CD4-positive, alpha-beta T cell treated with Interleukin-6 for 4 hours (primary cell): ENCODE results near the gene DNAH10.

Experiments used
- DNase-seq: peaks from one replicate; pipeline ENCODE4 v3.0.0-alpha.2; 2020; ENCODE audit warnings: mixed read lengths

The DNAH10 gene

GRCh38 chr12:123794027-123794426, 31.9 kb downstream of the DNAH10 start:
- DNase-seq: no peak

- DNase-seq: no peak
Observed at GRCh38 chr12:123798518-123798917, 36.4 kb downstream of the DNAH10 start.

DNA sequence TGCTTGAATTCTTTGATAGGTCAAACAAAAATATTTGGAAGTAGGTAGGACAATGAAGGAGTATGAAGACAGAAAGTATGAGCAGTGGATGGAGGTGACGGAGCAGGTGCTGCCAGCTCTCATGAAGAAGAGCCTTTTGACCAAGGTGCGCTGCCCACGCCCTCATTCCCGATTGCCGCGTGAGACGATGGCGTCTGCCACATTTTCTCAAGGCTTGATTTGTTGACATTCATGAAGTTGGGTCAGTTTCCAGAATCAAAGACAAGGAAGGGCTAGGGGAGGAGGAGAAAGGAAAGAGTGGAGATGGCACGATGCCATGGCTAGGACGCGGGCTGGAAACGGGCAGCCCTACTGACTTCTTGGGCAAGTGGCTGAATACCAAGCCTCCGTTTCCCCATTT, 37.1 kb downstream of the DNAH10 start:
- no peak for DNase-seq

GRCh38 chr12:123801573-123802178, 39.6 kb downstream of the DNAH10 start:
- no peak for DNase-seq

DNA sequence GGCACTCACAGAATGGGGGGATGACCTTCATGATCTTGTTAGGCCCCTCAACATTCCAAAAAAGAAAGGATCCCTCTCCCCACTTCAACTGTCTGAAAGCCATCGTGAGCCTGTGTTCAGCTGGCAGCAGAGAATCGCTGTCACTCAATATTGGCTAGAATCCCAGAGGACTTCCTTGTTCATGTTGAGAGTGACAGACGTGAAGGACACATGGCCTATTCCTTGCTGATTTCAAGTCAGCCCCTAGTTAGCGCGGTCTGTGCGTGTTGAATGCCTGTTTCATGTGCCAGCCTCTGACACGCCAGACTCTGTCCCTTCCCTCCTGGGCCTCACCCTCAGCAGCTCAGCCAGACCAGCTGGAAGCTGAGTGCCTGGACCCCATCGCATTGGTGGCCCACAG, 43.1 kb downstream of the DNAH10 start:
- DNase-seq: no peak

DNA sequence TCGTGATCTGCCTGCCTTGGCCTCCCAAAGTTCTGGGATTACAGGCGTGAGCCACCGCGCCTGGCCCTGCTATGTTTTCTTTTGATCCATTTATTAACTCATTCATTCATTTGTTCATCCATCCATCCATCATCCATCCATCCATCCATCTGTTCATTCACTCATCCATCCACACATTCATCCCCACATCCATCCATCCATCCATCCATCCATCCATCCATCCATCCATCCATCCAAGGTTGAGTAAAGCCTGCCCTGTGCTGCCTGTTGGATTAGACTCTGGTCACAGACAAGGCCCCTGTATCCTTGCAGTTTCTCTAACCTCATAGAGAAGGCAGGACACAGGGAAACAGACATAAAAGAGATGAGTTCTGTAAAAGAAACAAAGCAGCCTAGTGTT, 44.9 kb downstream of the DNAH10 start:
- no peak for DNase-seq

DNA sequence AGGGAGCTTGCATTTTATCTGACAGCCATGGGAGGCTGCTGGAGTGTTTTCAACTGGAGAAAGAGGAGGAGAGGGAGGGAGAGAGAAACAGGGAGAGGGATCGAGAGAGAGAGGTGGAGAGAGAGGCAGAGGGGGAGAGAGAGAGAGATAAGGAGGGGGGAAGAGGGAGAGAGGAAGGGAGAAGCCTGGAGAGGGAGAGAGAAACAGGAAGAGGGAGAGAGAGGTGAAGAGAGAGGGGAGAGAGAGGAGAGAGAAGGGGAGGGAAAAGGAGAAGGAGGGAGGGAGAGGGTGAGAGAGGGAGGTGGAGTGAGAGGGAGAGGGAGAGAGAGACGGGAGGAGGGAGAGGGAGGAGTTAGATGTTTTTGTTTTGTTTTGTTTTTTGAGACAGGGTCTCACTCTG, 45.6 kb downstream of the DNAH10 start:
- DNase-seq: no peak

GRCh38 chr12:123808167-123808566, 46.1 kb downstream of the DNAH10 start:
- no peak for DNase-seq

DNA sequence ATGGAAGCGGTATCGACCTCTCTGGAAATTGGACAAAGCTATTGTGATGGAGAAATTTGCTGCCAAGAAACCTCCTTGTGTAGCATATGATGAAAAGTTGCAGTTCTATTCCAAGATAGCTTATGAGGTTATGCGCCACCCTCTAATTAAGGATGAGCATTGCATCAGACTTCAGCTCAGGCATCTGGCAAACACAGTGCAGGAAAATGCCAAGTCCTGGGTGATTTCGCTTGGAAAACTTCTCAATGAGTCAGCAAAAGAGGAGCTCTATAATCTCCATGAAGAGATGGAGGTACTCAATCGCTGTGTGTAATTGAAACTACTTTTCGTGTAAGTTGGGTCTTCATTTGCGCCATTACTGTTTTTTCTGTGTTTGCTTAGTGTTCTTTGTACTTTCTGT, 51.2 kb downstream of the DNAH10 start:
- no peak for DNase-seq

- no peak for DNase-seq
Observed at GRCh38 chr12:123815968-123816367, 53.9 kb downstream of the DNAH10 start.

DNA sequence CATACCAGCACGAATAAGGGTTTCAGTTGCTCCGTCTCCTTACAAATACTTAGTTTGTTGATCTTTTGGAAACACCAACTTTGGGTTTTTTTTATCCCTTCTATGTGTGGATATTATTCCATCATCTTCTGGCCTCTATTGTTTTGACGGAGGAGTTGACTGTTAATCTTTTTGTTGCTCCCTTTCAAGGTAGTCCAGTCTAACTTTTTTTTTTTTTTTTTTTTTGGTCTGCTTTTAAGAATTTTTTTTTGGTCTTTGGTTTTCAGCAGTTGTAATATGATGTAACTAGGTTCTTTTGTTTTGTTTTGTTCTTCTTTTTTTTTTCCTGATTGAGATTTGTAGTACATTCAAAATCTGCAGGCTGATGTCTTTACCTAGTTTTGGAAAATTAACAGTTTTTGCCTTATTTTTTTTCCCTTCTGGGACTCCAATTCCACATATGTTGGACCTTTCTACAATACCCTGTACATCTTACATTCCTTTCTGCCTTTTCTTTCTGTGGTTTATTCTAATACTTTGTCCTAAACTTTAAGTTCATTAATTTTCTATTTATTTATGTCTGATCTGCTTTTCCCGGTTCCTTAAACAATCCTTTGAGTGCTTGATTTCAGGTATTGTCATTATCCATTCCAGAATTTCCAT, 54.9 kb downstream of the DNAH10 start:
- DNase-seq: no peak

GRCh38 chr12:123822804-123823203, 60.7 kb downstream of the DNAH10 start:
- no peak for DNase-seq

DNA sequence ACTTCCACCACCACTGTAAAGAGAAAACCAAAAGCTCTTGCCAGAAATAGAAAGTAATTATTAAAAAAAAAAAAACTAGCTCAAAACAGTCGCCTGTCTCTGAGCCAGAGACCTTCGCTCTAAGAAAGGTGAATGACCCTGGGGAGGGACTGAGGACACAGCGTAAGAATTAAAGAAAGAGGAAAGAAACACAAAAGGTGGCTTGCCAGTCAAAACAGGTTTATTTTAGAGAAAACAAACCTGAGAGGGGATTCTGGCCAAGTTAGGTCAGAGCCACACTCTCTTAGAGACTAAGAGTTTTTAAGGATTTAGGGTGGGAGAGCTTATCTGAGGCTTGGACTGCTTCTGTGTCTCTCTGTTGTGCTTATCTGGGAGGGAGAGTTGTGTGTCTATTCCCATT, 66.0 kb downstream of the DNAH10 start:
- DNase-seq: no peak

GRCh38 chr12:123828854-123829547, 66.9 kb downstream of the DNAH10 start:
- DNase-seq: no peak

- no peak for DNase-seq
Observed at GRCh38 chr12:123829561-123829960, 67.5 kb downstream of the DNAH10 start.

DNA sequence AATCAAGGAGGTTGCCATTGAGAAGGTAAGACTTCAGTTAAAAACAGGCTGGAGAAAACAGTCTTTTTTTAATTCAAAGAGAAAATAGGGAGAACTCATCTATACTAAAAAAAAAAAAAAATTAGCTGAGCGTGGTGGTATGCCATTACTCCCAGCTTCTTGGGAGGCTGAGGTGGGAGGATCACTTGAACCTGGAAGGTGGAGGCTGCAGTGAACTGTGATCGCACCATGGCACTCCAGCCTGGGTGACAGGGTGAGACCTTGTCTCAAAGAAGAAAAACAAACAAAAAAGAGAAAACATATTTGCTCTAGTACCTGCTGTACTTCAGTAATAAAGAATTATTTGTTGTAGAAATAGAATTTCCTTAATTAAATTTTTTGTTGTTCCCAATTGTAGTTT, 68.6 kb downstream of the DNAH10 start:
- no peak for DNase-seq

DNA sequence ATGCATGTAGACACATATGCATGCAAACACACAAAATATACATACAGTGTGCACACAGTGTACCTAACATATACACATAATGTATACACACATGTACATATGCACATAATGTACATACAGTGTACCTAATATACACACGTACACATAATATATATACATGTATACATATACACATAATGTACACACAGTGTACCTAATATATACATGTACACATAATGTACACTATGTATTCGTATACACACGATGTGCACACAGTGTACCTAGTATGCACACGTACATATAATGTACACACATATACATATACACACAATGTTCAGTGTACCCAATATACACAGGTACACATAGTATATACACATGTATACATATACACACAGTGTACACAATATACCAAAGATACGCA, 70.0 kb downstream of the DNAH10 start:
- DNase-seq: no peak

GRCh38 chr12:123833830-123834229, 71.7 kb downstream of the DNAH10 start:
- DNase-seq: no peak

DNA sequence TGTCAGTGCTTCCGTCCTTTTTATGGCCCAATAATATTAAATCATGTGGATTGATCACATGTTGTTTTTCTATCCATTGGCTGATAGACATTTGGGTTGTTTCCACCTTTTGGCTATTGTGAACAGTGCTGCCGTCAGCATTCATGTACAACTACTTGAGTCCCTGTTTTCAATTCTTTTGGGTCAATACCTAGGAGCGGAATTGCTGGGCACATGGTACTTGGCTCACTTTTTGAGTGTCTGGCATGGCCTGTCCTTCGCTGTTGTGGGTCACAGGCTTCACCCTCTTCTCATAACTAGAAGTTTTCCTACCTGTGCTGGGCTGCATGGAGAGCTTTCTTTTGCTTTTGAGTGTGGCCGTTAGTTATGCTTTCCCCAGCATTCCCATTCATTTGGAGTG, 72.7 kb downstream of the DNAH10 start:
- DNase-seq: no peak

- DNase-seq: no peak
Observed at GRCh38 chr12:123836292-123836691, 74.2 kb downstream of the DNAH10 start.

DNA sequence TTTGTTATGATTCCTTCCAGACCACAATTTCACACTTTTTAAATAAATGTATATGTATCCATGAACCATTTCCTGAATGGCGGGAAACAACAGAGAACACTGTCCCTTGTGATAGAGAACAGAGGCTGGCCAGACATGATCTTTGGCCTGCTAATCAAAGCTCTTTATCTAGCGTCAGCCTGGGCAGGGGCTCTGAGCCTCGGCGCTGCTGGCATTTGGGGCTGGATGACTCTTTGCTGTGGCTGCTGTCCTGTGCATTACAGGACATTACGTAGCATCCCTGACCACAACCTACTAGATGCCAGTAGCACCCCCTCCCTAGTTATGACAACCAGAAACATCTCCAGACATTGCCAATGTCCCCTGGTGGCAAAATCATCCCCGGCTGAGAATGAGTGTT, 77.7 kb downstream of the DNAH10 start:
- no peak for DNase-seq

- DNase-seq: no peak
Observed at GRCh38 chr12:123840765-123841425, 78.8 kb downstream of the DNAH10 start.

DNA sequence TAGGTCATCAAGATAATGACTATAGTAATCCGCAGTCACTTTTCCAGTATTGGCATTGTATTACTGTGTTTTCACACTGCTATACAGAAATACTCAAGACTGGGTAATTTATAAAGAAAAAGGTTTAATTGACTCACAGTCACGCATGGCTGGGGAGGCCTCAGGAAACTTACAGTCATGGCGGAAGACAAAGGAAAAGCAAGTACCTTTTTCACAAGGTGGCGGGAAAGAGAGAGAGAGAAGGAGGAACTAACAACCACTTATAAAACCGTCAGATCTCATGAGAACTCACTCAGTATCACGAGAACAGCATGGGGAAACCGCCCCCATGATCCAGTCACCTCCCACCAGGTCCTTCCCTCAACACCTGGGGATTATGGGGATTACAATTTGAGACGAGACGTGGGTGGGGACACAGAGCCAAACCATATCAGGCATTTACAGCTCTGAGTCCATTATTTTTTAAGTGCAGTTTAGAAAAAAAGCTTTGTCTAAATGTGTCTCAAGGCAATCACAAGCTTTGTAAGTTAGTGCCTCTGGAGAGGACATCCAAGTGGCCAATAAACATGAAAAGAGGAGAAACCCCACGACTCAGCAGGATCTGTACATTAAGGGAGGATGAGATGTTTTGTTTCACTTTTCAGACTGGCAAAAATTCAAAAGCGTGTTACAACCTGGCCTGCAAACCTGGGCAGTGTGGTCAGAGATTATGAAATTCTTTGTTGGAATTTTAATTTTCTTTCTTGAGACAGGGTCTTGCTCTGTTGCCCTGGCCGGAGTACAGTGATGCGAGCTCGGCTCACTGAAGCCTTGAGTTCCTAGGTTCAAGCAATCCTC, 82.0 kb downstream of the DNAH10 start:
- no peak for DNase-seq
